Spleen (tissue), 7 donors: Measurements from ENCODE around the gene SLC33A1.

Experiments used
- POLR2AphosphoS5 ChIP-seq, 3 donors: sonication (generic); formaldehyde crosslinking; IDR thresholded peaks; one replicate each; pipeline ENCODE4 v1.5.1; 2017; ENCODE audit warnings: antibody characterized with exemption in 3 of 3
- TF ChIP-seq, protein P1 (sequence below), 11 experiments: fragments of 200-600 bp in 7 of 11; fragments of 450-650 bp in 4 of 11; sonication (generic) in 4 of 11; IDR thresholded peaks in 8 of 11; conservative IDR thresholded peaks in 3 of 11; 1 replicate in 7 of 11; 2 replicates in 4 of 11; pipeline versions ENCODE4 v1.4.0 to v1.8.0; 2016 to 2021; ENCODE audit warnings: antibody characterized with exemption in 11 of 11, inconsistent platforms in 4 of 11, mild to moderate bottlenecking in 1 of 11
- donor health status: DM: no; HTN: no; CAD: no; lungs with moderate emphysema.
- donor health status: DM: no; HTN: no; CAD: no.
- donor health status: DM: no; HTN: no; CAD: no.

DNA sequence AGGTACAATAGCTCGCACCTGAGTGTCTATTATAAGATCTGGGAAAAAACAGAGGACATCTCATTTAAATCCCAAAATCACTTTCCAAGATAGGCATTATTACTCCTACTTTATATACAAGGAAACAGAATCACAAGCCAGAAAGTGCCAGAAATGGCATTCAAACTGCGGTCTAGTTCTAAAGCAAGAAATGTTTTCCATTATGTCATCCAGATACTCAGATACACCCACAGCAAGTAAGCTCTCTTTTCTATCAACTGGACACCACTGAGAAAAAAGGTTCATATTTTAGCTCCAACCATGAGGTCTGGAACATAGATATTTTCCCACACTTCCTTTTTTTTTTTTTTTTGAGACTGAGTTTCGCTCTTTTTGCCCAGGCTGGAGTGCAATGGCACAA, 8.1 kb downstream of the SLC33A1 start:
- TF ChIP-seq, protein P1, sequence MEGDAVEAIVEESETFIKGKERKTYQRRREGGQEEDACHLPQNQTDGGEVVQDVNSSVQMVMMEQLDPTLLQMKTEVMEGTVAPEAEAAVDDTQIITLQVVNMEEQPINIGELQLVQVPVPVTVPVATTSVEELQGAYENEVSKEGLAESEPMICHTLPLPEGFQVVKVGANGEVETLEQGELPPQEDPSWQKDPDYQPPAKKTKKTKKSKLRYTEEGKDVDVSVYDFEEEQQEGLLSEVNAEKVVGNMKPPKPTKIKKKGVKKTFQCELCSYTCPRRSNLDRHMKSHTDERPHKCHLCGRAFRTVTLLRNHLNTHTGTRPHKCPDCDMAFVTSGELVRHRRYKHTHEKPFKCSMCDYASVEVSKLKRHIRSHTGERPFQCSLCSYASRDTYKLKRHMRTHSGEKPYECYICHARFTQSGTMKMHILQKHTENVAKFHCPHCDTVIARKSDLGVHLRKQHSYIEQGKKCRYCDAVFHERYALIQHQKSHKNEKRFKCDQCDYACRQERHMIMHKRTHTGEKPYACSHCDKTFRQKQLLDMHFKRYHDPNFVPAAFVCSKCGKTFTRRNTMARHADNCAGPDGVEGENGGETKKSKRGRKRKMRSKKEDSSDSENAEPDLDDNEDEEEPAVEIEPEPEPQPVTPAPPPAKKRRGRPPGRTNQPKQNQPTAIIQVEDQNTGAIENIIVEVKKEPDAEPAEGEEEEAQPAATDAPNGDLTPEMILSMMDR (IDR thresholded peaks at IDR 0.05 in 8 of 11, conservative IDR thresholded peaks at IDR 0.05 in 3 of 11), result no peak
- no peak for TF ChIP-seq POLR2AphosphoS5 (IDR thresholded peaks at IDR 0.05)
